ENCODE data around the gene GRPR.

- TF ChIP-seq POLR2A (IDR thresholded peaks at IDR 0.05) (no peak), CTCF (IDR thresholded peaks at IDR 0.05) (no peak), POLR2AphosphoS5 (IDR thresholded peaks at IDR 0.05) (no peak), EP300 (IDR thresholded peaks at IDR 0.05) (no peak)
These were observed 53.9 kb downstream of the GRPR start for GRCh38 chrX:16177260-16177659.
